HTERT RPE-1 (cell line): ENCODE data around the gene ARHGAP29.

Experiments
- in situ Hi-C: fragments of 300-500 bp; cut with MboI; formaldehyde crosslinking; loops from 4 replicates; pipeline ENCODE4 v1.14.3; 2020; ENCODE audit warnings: low sequenced_read_pairs

Gene ARHGAP29

DNA sequence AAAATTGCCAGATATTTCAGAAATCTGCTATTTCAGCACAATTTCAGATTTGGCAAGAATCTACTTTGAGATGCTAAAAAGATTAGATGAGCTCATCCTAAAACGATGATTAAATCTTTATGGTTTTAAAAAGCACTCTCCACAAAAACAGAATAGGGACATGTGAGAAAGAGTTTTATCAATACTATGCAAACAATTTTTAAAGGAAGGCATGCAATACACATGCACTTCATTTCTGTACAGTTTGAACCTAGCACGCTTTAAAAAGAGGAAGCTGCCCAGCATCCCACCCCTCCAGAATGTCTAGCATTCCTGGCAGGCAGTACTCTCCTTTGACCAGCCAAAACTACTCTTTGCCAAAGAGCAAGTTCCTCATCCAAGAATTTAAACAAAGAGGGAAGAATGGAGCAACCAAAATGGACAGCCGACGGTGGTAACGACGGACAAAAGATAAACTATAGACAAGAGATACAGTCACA lies 1.3 kb downstream of the ARHGAP29 start:
- in situ Hi-C loops = no loop called here

DNA sequence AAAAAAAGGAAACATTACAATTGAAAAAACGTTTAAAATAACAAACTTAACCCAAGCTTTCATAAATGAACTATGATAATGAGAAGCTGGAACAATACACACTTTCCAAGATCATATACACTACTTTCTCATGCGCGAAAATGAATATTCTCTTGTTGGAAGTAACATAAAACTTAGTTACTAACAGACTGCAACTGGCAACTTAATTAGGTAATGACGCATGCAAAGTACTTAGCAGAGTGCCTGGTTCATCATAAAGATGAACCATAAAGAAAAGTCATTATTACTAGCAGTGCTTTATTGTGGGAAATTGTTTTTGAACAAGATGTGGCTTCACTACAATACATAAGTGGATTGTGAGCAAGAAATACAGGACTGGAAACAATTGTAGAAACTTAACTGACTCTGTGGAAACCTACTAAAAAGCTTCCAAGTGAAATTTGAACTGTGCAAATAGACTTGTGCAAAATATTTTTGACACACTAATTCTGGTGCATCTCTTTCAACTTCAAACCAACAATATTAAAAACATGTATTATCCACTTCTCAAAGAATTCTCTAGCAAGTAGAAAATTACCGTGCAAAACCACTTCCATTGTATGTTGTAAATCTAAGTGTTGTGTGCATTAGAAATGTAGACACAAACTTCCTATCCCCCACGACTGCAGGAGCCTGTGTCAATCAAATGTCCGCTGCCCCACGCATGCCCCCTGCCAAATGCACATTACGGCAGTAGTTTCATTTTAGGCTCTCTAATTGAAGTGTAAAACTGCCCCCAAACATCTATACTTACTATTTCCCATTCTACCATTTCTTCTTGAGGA lies 2.0 kb downstream of the ARHGAP29 start:
- in situ Hi-C loops = no loop called here

DNA sequence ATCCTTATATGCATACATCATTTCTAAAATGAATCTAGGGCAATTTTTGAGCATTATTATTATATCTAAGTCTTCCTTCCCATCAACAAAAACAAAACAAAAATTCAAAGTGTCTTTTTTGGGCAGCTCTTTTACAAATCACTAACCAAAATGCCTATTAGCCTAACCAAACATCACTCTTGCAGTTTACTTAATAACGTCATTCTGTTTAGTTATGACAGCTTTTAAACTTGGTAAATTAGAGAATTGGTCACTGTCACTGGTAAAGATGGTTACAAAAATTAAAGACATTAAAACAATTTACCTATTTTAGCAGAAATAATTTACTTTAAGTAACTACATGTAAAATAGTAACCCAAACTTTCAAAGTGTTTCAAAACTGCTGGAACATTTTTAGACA lies 2.8 kb downstream of the ARHGAP29 start:
- in situ Hi-C loops = no loop called here

DNA sequence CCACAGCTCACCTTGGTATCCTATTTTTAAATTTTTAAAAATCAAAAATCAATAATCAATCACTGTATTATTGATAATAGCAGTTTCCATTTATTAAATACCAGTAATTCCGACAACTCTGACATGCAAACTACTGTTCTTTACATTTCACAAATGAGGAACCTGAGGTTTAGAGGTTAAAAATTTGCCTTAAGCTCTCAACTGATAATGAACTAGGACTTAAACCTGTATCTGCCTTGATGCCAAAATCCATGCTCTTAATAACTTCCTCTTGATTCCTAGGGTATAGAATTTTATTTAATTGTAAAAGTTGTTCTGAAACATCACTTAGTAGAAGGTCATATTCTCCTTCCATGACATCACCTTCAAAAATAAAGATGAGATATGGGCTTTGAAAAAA lies 5.6 kb downstream of the ARHGAP29 start:
- in situ Hi-C loops = no loop called here

DNA sequence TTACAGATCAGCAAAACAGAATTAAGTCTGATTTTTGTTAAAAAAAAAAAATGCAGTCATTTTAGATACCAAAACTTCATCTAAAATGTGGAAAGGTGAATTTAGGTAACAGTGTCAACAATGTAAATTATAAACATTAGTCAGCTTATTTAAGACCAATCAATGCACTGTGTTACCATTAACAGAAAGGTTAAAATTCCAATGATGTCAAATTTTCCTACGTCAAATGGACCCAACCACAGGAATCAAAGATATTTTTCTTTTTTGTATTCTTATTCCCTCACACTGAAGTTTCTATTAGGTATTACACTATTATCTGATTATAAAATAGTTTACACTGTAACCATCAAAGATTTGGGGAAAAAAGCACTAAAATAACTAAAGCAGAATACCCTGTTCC lies 6.5 kb downstream of the ARHGAP29 start:
- in situ Hi-C loops = no loop called here

DNA sequence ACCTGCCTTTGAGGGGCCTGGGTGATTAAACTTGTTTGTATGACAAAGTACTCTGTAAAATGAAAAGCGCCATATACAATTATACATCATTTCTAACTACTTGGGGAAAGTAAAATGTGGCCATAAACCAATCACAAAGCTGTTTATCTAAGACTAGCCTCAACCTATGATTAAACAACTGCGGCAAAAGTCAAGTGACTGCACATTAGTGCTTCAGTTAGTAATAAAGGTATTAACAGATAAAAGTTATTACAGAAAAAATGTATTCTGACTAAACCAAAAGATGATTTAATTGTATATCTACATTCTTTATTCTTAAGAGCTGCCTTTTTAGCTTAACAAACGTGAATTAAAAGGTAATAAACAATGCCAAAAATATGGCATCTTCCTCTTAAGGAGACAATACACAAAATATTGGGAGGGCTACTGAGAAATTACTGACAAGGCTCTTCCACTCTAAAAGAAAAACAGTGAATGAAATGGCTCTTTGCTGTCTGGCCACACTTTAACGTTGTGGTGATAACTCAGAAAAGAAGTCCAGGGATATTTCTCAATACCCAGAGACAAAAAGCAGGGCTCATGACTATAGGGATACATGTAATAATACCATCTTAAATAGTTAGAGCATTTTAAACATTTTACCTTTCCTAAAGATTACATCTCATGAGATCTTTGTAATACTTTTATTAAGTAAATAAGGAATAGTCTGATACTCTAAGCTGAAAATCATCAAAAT lies 8.6 kb downstream of the ARHGAP29 start:
- in situ Hi-C loops = no loop called here

DNA sequence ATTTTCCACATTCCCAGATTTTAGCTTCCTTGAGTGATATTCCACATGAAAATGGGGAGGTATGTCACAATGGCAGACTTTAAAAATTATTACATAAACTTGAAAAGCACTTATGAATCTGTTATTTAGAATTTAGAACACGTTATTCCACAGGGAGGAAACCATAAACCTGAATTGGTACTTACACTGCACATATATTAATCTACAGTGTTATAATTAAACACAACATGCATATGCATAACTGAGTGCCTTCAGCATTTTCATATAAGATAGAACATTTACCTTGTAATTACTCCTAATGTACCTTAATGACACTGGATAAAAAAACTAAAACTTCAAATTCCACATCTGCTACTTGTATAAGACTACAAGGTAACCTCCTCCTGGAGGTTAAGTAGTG lies 9.8 kb downstream of the ARHGAP29 start:
- in situ Hi-C loops = no loop called here

DNA sequence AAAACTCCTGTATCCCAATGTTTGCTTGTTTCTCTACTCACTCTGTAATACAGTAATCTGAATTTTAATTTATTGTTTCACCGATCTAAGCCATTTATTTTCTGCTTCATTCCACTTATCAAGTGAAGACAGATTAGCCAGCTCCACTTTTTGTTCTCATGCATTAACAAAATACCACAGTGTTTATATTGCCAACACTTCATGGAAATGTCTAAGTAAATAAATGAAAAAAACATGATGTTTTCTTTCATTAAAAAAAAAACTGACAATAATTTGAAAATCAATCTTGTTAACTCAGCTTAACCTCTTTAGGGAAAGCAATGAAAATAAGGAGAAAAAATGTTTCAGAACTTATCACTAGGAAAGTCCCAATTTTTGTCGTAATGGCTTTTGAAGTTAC lies 11.5 kb downstream of the ARHGAP29 start:
- in situ Hi-C loops = no loop called here

DNA sequence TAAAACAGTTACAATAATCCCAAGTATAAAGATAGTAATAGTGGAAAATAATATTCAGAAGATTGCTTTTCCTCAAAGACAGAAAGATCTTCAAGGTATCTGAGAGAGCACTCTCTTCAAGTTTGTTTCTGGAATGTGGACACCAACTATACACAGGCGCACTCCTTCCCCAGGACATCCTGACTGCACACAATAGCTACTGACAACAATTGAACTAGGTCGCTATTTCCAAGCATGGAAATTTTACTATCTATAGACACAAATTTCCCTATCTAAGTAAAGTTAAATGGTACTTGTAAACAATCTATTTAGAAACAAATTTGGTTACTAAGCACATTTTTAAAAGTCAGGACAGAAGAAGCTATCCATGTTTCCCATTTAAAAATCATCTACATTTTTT lies 19.1 kb downstream of the ARHGAP29 start:
- in situ Hi-C loops = no loop called here

DNA sequence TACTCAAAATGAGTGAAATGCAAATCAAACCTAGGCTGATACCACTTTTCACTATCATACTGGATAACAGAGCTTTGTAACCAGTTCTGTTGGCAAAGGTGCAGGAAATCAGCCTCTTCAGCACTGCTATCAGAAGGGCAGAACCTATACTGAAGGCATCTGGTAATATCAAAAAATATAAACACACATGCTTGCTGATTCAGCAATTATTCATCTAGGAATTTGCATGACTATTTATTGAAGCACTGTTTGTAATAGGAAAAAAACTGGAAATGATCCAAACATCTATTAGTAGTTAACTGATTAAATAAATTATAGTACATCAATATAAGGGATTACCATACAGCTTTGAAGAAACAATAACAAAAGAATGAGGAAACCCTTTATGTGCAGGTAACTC lies 21.4 kb downstream of the ARHGAP29 start:
- in situ Hi-C loops = no loop called here

DNA sequence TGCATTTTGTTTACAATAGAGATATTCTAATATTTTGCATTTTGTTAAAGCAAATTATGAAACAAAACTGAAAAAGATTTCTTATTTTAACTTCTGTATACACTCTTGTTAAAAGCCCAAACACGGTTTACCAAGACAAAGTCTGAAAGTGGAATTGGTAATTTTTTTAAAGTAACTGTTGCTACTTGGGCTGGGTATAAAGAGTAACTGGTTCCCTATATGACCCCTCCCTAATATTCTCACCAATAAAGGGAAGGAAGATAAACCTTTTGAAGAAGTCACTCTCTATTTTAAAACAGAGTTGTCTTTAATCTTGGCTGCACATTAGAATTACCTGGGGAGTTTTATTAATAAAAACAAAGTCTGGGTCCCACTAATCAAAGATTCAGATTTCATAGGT lies 27.4 kb downstream of the ARHGAP29 start:
- in situ Hi-C loops = no loop called here

DNA sequence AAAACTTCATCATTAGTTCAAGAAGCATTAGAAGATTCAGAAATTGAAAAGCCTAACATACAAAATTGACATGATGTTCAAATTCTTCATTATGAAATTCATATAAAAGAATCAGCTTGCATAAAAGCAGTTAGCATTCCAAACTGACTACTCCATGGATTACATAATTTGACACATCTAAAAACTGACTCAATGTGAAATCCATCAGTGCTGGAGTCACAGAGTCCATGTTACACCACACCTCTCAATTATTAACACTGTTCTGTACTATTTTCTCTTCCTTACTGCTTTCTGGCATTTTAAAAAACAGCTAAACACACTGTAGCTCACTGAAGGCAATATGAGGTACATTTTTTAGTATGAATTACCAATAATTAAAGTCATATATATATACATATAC lies 28.0 kb downstream of the ARHGAP29 start:
- in situ Hi-C loops = no loop called here

DNA sequence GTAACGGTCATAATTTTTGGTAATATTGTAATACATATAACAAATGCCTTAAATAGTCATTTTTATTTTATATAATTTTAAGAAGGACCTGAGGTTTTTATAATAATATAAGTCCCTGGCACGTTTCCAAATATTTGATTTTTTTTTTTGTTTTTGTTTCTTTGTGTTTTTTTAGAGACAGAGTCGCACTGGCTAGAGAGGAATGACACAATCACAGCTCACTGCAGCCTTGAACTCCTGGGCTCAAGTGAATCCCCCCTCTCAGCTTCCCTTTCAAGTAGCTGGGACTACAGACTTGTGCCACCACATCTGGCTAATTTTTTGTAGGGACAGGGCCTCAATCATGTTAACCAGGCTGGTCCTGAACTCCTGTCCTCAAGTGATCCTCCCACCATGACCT lies 29.7 kb downstream of the ARHGAP29 start:
- in situ Hi-C loops = no loop called here

DNA sequence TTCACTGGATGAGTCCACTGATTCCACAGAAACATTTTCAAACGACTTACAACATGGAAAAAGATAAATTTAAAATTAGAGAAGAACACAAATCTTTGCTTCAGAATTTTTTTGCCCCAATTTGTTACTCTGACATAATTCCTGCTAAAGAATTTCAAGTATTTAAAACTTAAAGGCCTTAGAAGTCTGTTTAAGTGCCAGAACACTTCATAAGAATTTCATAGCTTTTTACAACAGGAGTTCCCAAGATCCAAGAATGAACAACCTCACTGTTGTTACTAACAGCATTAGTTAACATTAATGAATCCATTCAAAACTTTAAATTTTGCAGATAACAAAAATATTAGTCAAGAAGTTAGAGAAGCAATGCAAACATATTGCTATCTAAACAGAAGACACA lies 31.7 kb downstream of the ARHGAP29 start:
- in situ Hi-C loops = no loop called here

DNA sequence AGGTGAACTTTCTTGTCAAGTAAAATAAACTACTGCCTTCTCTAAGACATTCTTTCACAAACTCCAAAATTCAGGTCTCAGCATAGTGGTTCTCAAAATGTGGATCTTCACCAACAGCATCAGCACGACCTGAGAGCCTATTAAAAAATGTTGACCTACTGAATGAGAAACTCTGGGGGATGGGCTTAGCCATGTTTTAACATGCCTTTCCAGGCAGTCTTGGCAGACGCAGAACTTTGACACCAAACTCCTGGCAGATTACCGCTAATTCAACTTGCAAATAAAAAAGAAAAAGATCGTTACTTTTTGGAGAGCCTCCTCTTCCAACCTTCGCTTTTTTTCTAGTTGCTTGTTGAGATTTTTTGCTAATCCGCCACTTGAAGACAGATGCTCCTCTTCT lies 35.1 kb downstream of the ARHGAP29 start:
- in situ Hi-C loops = no loop called here

DNA sequence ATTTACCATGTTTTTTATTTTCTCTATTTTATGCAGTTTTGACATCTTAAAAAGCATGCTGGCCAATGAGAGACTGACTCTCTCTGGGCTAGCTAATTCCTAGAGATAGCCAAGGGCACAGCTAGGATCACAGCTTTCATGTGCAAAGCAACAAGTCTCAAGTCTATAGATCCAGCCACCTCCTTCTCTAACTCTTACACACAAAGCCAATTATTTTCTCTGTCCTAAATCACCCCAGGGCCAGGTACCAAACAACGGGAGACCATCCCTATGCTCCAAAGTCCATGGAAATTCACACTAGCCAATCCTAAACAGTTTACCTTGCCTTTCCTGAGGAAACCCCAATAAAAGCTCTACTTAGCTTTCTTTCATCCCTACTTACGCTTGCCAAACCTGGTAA lies 38.0 kb downstream of the ARHGAP29 start:
- in situ Hi-C loops = no loop called here

DNA sequence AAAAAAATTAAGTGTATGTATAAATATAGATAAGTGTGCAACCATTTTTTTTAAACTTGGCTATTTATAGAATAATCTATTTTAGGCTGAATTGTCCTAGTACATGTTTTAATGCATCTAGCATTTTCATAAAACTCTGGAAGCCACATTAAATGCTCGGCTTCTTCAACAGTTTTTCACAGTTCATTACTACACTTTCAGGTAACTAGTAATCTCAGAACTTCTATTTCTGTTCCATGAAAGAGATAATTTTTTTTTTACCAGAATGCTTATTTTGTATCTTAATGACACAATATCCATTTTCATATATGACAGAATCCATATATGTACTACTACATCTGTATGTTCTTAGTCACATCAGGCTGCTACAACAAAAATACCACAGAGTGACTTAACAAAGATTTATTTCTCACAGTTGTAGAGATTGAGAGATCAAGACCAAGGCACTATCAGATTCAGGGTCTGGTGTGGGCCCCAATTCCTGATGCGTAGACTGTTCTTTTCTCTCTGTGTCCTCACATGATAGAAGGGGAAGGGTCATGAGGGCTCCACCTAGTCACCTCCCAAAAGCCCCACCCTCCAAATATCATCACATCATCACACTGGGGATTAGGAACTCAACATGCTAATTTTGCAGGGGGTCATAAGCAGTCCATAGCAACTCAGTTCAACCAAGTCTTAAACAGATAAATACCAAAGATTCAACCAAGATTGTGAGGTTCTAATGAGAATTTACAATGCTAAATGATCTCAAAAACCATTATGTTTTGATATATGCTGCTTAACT lies 43.1 kb downstream of the ARHGAP29 start:
- in situ Hi-C loops = no loop called here

DNA sequence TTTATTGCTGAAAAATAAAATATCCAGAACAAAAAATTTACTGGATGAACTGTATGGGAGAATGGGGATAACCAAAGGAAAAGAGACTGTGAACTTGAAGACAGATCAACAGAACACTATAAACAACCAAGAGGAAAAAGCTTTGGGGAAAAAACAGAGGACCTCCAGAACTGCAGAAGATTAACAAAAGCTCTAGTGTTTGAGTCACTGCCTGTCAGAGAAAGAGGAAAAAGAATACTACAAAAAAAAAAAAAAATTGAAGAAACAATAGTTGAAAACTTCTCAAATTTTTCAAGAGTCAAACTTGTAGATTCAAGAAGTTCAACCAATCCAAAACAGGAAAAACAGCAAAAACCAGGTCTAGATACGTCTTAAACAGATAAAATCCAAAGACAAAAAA lies 44.3 kb downstream of the ARHGAP29 start:
- in situ Hi-C loops = no loop called here

DNA sequence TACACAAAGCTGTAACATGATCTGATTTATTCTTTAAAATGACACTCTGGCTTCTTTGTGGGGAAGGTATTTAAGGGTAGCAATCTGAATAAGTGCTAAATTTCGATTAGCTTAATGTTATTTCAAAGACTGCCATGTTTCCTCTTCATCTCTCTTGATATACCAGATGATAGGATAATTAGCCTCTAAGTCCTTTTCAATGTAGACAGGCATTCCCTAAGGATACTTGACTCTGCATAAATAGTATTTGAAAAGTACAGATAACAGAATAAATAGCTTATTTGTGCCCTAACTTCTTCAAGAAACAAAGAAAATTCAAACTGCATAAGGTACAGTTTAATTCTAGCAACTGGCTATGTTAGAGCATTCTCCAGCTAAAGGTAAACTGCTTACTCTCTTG lies 46.2 kb downstream of the ARHGAP29 start:
- in situ Hi-C loops = no loop called here

DNA sequence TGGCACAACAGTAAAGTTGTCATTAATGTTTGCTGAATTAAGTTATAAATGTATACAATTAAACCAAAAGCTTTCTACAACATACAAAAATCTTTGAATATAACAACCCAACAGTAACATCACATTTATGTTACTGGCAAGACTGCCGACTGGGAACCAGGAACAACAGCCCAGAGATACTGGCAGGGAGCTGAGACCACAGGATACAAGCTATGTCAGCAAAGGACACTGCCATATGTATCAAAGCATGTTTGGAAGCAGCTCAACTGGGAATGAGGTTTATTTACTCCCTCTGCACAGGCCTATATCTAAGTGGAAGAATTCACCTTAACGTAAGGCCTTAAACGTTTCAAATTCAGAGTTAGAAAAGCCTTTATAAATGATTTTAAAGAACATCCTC lies 50.4 kb downstream of the ARHGAP29 start:
- in situ Hi-C loops = no loop called here

DNA sequence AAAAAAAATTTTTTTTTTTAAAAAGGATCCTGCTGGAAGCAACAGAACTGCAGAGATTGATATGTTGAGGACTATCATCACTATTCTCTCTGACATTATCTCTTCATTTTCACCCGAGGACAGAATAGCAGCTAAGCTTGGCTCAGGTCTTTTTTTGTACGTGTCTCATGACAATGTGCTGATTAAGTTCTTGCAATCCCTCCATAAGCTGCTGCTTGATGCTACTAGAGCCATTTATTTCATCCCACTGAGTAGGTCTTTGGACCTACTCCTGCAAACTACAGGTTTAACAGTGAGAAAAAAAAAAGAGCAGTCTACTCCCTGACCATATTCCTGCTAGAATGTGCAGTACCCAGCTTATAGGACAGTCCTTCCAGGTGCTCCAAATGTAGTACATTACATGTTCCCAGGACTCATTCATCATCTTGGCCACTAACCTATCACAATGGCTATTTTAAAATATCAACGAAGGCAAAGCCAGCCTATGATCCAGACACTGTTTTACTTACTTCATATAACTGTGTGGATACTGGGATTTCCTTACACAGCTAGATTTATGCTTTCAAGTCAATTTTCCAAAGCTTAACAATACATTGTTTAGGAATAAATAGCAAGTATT lies 54.1 kb downstream of the ARHGAP29 start:
- in situ Hi-C loops = no loop called here
